ENCODE results near the gene TMEM117.

Gene TMEM117

DNA sequence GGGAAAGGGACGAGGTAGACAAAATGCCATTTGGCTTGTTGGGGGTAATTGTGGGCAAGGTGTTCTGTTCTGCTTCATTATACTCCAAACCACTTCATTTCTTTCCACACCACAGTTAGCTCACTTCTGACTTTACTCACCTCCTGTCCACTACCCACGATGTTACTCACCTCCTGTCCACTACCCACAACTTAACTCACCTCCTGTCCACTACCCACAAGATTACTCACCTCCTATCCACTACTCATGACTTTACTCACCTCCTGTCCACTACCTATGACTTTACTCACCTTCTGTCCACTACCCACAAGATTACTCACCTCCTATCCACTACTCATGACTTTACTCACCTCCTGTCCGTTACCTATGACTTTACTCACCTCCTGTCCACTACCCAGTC, 19.7 kb upstream of the TMEM117 start:
- H3K4me3 ChIP-seq (ENCODE audit: low read depth, low read length) = no peak overlapping the region
- no peak for DNase-seq (ENCODE audit: low read depth)
- TF ChIP-seq CTCF (IDR thresholded peaks at IDR 0.05; ENCODE audit: insufficient read depth, low read depth, low read length, missing control alignments) = no peak

- no peak for TF ChIP-seq CTCF (IDR thresholded peaks at IDR 0.05; ENCODE audit: insufficient read depth, low read depth, low read length, missing control alignments)
- H3K4me3 ChIP-seq (ENCODE audit: low read depth, low read length) = no peak overlapping the region
- DNase-seq (ENCODE audit: low read depth) = no peak
These were observed 11.6 kb upstream of the TMEM117 start for GRCh38 chr12:43824207-43824775.

GRCh38 chr12:43826681-43827080, 9.2 kb upstream of the TMEM117 start:
- H3K4me3 ChIP-seq (ENCODE audit: low read depth, low read length) = no peak overlapping the region
- DNase-seq (ENCODE audit: low read depth) = no peak
- TF ChIP-seq CTCF (IDR thresholded peaks at IDR 0.05; ENCODE audit: insufficient read depth, low read depth, low read length, missing control alignments) = no peak

DNA sequence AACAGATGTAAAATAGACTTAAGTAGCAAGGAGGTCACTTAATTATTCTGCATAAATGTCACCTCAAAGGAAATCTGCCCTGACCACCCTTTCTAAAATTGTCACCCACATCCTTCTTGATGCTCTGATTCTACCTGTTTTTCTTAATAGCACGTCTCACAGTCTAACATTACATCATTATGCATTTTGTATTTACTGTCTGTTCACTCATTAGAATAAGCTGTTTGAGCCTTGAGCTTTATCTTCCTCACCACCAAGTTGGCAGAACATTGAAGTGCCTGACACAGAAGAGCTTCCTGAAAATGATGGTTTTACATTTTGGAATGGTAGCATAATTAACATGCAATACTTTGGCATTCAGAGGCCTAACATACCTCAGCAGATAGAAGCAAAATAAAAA, 8.8 kb upstream of the TMEM117 start:
- DNase-seq (ENCODE audit: low read depth) = no peak

GRCh38 chr12:43832463-43833168, 3.3 kb upstream of the TMEM117 start:
- no peak for TF ChIP-seq CTCF (IDR thresholded peaks at IDR 0.05; ENCODE audit: insufficient read depth, low read depth, low read length, missing control alignments)
- DNase-seq (ENCODE audit: low read depth) = no peak

More for the DNA sequence above, 8.8 kb upstream of the TMEM117 start:
- H3K4me3 ChIP-seq (ENCODE audit: low read depth, low read length) = no peak overlapping the region
- TF ChIP-seq CTCF (IDR thresholded peaks at IDR 0.05; ENCODE audit: insufficient read depth, low read depth, low read length, missing control alignments) = no peak

GRCh38 chr12:43835264-43835655, 621 bp upstream of the TMEM117 start:
- H3K4me3 ChIP-seq (ENCODE audit: low read depth, low read length) = peak overlapping the region; percentile 56
- no peak for TF ChIP-seq CTCF (IDR thresholded peaks at IDR 0.05; ENCODE audit: insufficient read depth, low read depth, low read length, missing control alignments)
- DNase-seq (ENCODE audit: low read depth) = no peak

More at GRCh38 chr12:43832463-43833168, 3.3 kb upstream of the TMEM117 start:
- no peak overlapping the region for H3K4me3 ChIP-seq (ENCODE audit: low read depth, low read length)

Data from GM12865 (cell line).